C4-2B (cell line): ENCODE measurements around the gene TUBGCP2.

Experiments used
- H3K27ac ChIP-seq: fragments of 450-650 bp; 2 replicates; pipeline ENCODE4 v1.5.1; 2017
- ZFX ChIP-seq: fragments of 450-650 bp; IDR thresholded peaks from 2 replicates; pipeline ENCODE4 v1.6.1; 2017
- TF ChIP-seq, protein P1 (sequence below): fragments of 450-650 bp; conservative IDR thresholded peaks from 2 replicates; pipeline ENCODE4 v1.5.1; 2017; ENCODE audit warnings: mild to moderate bottlenecking

The TUBGCP2 gene

DNA sequence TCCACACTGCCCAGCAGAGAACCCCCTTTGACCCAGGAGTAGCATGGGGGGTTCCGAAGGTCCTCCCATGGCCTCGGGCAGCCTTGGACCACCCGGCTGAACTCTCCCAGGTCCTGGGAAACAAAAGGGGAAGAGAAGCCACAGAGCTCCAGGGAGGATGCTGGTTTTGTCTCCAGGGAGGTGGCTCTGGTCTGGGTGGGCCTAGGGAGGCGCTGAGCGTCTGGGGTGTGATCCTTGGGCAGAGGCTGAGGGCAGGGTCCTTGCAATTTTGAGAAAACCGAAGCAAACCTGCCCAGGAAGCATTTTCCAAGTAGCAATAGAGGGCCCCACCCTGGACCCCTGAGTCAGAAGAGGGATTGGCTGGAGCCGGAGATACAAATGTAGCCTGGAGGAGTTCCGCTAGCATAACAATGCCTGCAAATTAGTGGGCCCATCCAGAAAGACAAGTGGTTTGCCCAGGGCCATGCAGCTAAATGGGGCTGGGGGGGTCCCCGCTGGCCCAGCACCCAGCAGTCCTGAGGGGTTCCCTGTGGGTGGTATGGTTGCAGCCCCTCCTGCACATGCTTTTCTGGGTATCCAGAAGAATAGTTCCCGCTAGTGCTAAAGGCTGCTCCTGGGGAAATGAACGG is 76.6 kb downstream of the TUBGCP2 start:
- H3K27ac ChIP-seq: no peak overlapping the region

DNA sequence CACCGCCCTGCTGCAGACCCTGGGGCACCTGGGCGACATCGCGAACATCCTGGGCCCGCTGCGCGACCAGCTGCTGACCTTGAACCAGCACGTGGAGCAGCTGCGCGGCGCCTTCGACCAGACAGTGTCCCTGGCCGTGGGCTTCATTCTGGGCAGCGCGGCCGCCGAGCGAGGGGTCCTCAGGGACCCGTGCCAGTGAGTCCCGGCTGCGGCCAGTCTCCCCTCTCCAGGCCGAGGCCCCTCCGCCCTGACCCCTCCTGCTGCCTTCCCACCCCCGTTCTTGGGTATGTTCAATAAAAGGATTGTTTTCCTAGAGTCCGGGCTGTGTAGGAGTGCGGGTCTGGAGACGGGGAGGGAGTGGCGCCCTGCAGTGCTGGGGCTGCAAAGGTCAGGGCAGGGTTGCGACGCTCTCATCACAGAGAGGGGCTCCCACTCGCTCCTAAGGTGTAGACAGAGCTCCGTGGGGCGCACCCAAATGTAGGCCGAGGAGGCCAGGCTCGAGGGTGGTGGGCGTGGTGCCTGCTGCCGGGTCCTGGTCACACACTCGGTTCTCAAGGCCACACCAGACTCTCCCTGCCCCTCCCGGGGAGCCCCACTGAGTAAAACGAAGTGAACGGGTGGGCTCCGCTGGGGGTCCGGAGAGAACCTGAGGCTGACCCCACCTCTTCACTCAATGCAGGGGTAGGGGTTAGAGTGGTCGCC is 77.3 kb downstream of the TUBGCP2 start:
- TF ChIP-seq, protein P1, sequence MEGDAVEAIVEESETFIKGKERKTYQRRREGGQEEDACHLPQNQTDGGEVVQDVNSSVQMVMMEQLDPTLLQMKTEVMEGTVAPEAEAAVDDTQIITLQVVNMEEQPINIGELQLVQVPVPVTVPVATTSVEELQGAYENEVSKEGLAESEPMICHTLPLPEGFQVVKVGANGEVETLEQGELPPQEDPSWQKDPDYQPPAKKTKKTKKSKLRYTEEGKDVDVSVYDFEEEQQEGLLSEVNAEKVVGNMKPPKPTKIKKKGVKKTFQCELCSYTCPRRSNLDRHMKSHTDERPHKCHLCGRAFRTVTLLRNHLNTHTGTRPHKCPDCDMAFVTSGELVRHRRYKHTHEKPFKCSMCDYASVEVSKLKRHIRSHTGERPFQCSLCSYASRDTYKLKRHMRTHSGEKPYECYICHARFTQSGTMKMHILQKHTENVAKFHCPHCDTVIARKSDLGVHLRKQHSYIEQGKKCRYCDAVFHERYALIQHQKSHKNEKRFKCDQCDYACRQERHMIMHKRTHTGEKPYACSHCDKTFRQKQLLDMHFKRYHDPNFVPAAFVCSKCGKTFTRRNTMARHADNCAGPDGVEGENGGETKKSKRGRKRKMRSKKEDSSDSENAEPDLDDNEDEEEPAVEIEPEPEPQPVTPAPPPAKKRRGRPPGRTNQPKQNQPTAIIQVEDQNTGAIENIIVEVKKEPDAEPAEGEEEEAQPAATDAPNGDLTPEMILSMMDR: no peak
- TF ChIP-seq ZFX: no peak
- no peak overlapping the region for H3K27ac ChIP-seq

More for the DNA sequence above, 76.6 kb downstream of the TUBGCP2 start:
- TF ChIP-seq ZFX: no peak
- TF ChIP-seq, protein P1: no peak

DNA sequence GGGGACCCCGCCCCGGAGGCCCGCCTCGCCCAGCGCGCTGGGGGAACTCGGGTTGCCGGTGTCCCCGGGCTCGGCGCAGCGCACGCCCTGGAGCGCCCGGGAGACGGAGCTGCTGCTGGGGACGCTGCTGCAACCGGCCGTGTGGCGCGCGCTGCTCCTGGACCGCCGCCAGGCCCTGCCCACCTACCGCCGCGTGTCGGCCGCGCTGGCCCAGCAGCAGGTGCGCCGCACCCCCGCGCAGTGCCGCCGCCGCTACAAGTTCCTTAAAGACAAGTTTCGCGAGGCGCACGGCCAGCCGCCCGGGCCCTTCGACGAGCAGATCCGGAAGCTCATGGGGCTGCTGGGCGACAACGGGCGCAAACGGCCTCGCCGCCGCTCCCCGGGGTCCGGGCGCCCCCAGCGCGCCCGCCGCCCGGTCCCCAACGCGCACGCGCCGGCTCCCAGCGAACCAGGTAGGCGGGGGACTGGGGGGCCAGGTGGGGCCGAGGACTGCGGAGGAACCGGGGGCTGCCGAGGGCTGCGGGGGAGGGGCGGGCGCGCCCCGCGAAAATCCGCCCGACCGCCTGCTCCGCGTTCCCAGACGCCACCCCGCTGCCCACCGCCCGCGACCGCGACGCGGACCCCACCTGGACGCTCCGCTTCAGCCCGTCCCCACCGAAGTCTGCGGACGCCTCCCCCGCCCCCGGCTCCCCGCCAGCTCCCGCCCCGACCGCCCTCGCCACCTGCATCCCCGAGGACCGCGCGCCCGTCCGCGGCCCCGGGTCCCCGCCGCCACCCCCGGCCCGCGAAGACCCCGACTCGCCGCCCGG is 78.1 kb downstream of the TUBGCP2 start:
- TF ChIP-seq, protein P1: no peak
- no peak for TF ChIP-seq ZFX

DNA sequence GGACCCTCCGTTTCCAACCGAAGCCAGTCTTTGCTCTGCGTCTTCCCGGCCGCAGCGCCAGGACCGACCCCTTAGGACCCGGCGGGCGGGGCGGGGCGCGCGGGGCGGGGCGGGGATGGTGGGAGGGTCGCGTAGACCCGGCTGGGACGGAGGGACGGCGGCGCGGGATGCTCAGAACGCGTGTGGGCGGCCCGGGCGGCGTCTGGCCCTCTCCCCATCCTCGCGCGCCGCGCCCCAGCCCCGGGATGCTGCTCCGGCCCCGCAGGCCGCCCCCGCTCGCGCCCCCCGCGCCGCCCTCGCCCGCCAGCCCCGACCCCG is 78.7 kb downstream of the TUBGCP2 start, which contains the start of gene UTF1:
TSS of gene UTF1 (plus strand) at position 174 of the 318 bp plus-strand sequence. CDS start at position 246, 72 bp downstream.
- TF ChIP-seq ZFX: no peak
- TF ChIP-seq, protein P1: no peak
- H3K27ac ChIP-seq: no peak within 1 kb of the TSS

More for the DNA sequence above, 78.1 kb downstream of the TUBGCP2 start:
- H3K27ac ChIP-seq: no peak overlapping the region

GRCh38 chr10:133229265-133230043 is 79.2 kb downstream of the TUBGCP2 start:
- H3K27ac ChIP-seq: no peak overlapping the region
- TF ChIP-seq ZFX: no peak
- TF ChIP-seq, protein P1: no peak
